ENCODE data around the gene NCAM1. TPM values are rescaled to one million over a fixed set of nuclear protein-coding genes. Genes with fewer than 3 reads are reported as not detected.

Gene NCAM1
- total RNA-seq, 4 donors from 2014 or later: 7.2 to 18.6 (median 14.4) TPM

DNA sequence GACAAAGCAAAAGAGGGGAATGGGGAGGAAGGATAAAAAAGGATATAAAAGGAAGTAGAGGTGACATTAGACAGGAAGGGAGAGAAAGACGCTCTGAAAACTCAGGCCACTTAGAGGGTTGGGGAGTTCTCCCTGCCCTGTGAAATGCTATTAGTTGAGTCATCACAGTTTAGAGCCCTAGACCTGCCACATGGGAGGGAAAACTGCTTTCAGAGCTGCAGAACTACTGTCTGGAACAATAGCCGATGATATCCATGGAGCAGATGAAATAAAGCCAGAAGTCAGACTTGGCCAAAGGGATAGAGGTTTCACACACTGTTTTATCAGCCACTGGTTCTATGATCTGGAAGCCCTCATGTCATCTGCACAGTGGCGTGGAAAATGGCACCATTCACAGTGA lies 157.9 kb downstream of the NCAM1 start:
- H3K27me3 ChIP-seq: no peaks in the 10 kb centered on the region
- in situ Hi-C loops (cut with MboI; ENCODE audit: low pct_ligation_motif_present in 1 of 4, low pct_unique_long_range_greater_than_20kb in 1 of 4, low sequenced_read_pairs in 3 of 4): loop anchor here (10.0 to 25.0 kb wide), 2 partner anchors 56 to 532 kb away; no protein-coding TSS in a partner anchor

GRCh38 chr11:113119966-113120736 lies 158.9 kb downstream of the NCAM1 start:
- Histone ChIP-seq H3K36me3 (no peaks in the 10 kb centered on the region), H3K27ac (no peak overlapping the region), H3K9me3 (no peaks in the 10 kb centered on the region), H3K4me1 (no peaks in the 10 kb centered on the region), H3K27me3 (no peaks in the 10 kb centered on the region), H3K4me3 (no peak overlapping the region)
- no peak for DNase-seq
- intact Hi-C loops (cut with DNase I; ENCODE audit: low total_unique reads) (no loop called here), in situ Hi-C loops (cut with MboI; ENCODE audit: low pct_ligation_motif_present in 1 of 4, low pct_unique_long_range_greater_than_20kb in 1 of 4, low sequenced_read_pairs in 3 of 4) (loop anchor here (10.0 to 25.0 kb wide), 2 partner anchors 55 to 533 kb away; no protein-coding TSS in a partner anchor)
- 64 to 86% methylated on average over 2 to 4 of the region's 4 CpGs for WGBS, 2 donors (ENCODE audit: low coverage in 1 of 2)
- TF ChIP-seq CTCF (IDR thresholded peaks at IDR 0.05): no peak
- TF ChIP-seq POLR2A (IDR thresholded peaks at IDR 0.05): no peak
- TF ChIP-seq POLR2AphosphoS5 (IDR thresholded peaks at IDR 0.05): no peak
- no peak for TF ChIP-seq EP300 (IDR thresholded peaks at IDR 0.05; ENCODE audit: low read depth)

More for the DNA sequence above, 157.9 kb downstream of the NCAM1 start:
- Histone ChIP-seq H3K27ac (no peak overlapping the region), H3K4me1 (peaks cover 0 to 6% (median 0%) of the 10 kb centered on the region in 4 donors), H3K9me3 (no peaks in the 10 kb centered on the region), H3K36me3 (no peaks in the 10 kb centered on the region), H3K4me3 (no peak overlapping the region)
- no peak for DNase-seq
- WGBS, 2 donors (ENCODE audit: low coverage in 1 of 2): 56% methylated on average over 2 to 3 of the region's 3 CpGs
- TF ChIP-seq EP300 (IDR thresholded peaks at IDR 0.05; ENCODE audit: low read depth) (no peak), CTCF (IDR thresholded peaks at IDR 0.05) (no peak), POLR2AphosphoS5 (IDR thresholded peaks at IDR 0.05) (no peak), POLR2A (IDR thresholded peaks at IDR 0.05) (no peak)
- intact Hi-C loops (cut with DNase I; ENCODE audit: low total_unique reads): no loop called here

DNA sequence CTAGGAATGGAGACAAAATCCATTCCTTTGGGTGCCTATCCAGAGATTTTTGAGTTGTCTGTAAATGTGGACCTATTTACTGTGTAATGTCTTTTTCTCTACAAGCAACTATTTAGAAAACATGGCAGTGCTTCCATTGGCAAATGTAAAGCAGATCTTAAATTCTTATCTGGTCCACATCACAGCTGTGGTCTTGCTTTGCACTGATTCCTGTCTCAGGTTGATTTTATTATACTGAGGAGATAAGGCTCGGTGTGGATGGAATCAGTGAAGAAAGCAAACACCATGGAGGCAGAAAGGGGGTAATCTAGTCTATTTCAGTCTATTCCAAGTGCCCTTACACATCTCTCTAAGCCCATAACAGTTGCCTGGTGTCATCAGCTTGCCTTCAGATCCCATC lies 160.5 kb downstream of the NCAM1 start:
- no peaks in the 10 kb centered on the region for H3K36me3 ChIP-seq
- H3K4me1 ChIP-seq: no peaks in the 10 kb centered on the region
- DNase-seq: no peak
- H3K9me3 ChIP-seq: no peaks in the 10 kb centered on the region
- no peaks in the 10 kb centered on the region for H3K27me3 ChIP-seq
- in situ Hi-C loops (cut with MboI; ENCODE audit: low pct_ligation_motif_present in 1 of 4, low pct_unique_long_range_greater_than_20kb in 1 of 4, low sequenced_read_pairs in 3 of 4) (loop anchor here (25.0 kb wide), 1 partner anchor 534 kb away; no protein-coding TSS in a partner anchor), intact Hi-C loops (cut with DNase I; ENCODE audit: low total_unique reads) (no loop called here)
- no peak overlapping the region for H3K4me3 ChIP-seq
- WGBS, 2 donors (ENCODE audit: low coverage in 1 of 2): 37% methylated on average over 1 of the region's 1 CpG; no CpG with 5 or more reads in 1 of the 2 donors
- H3K27ac ChIP-seq: no peak overlapping the region
- TF ChIP-seq POLR2AphosphoS5 (IDR thresholded peaks at IDR 0.05) (no peak), POLR2A (IDR thresholded peaks at IDR 0.05) (no peak)

- no peak overlapping the region for H3K27ac ChIP-seq
These were observed 162.8 kb downstream of the NCAM1 start for GRCh38 chr11:113124006-113124405.

More at GRCh38 chr11:113124006-113124405, 162.8 kb downstream of the NCAM1 start:
- in situ Hi-C loops (cut with MboI; ENCODE audit: low pct_ligation_motif_present in 1 of 4, low pct_unique_long_range_greater_than_20kb in 1 of 4, low sequenced_read_pairs in 3 of 4) (loop anchor here (25.0 kb wide), 1 partner anchor 537 kb away; no protein-coding TSS in a partner anchor), intact Hi-C loops (cut with DNase I; ENCODE audit: low total_unique reads) (no loop called here)
- Histone ChIP-seq H3K27me3 (no peaks in the 10 kb centered on the region), H3K9me3 (no peaks in the 10 kb centered on the region), H3K36me3 (no peaks in the 10 kb centered on the region), H3K4me1 (no peaks in the 10 kb centered on the region), H3K4me3 (no peak overlapping the region)
- no peak for DNase-seq
- WGBS, 2 donors (ENCODE audit: low coverage in 1 of 2): 58 to 79% methylated on average over 3 of the region's 3 CpGs
- no peak for TF ChIP-seq EP300 (IDR thresholded peaks at IDR 0.05; ENCODE audit: low read depth)
- no peak for TF ChIP-seq POLR2A (IDR thresholded peaks at IDR 0.05)
- no peak for TF ChIP-seq CTCF (IDR thresholded peaks at IDR 0.05)
- no peak for TF ChIP-seq POLR2AphosphoS5 (IDR thresholded peaks at IDR 0.05)

Measured in transverse colon (tissue), 4 donors.